Gastroesophageal sphincter (tissue), 4 donors: ENCODE results near the gene MCM9. TPM values are rescaled to one million over a fixed set of nuclear protein-coding genes. Genes with fewer than 3 reads are reported as not detected.
"Not testable (repeated sequence)": the region's sequence is repeated elsewhere in the genome, so short reads cannot be mapped to it uniquely, and the experiment has no call there.

Source experiments
- ATAC-seq: fragments of 150-250 bp; one replicate; pipeline ENCODE4 v1.9.1; 2016; ENCODE audit warnings: mild to moderate bottlenecking, moderate library complexity
- H3K27ac ChIP-seq, 4 donors: fragments of 200-600 bp; sonication (generic) in 3 of 4; 1 replicate in 3 of 4; 2 replicates in 1 of 4; pipeline ENCODE4 v1.5.1; 2016 to 2019
- H3K27me3 ChIP-seq: fragments of 200-600 bp; sonication (generic); one replicate; pipeline ENCODE4 v1.5.1; 2019
- H3K36me3 ChIP-seq, 2 donors: fragments of 200-600 bp; sonication (generic); one replicate each; pipeline ENCODE4 v1.5.1; 2019; ENCODE audit warnings: control low read depth in 1 of 2
- H3K4me1 ChIP-seq, 3 donors: fragments of 200-600 bp; sonication (generic); 1 replicate in 2 of 3; 2 replicates in 1 of 3; pipeline ENCODE4 v1.5.1; 2016 to 2019; ENCODE audit warnings: control low read depth in 2 of 3
- H3K4me3 ChIP-seq, 2 donors: fragments of 200-600 bp; sonication (generic); one replicate each; pipeline ENCODE4 v1.5.1; 2019; ENCODE audit warnings: mild to moderate bottlenecking in 1 of 2, moderate library complexity in 1 of 2
- H3K9me3 ChIP-seq, 3 donors: fragments of 200-600 bp; sonication (generic); one replicate each; pipeline ENCODE4 v1.5.1; 2017 to 2019; ENCODE audit warnings: control low read depth in 2 of 3
- CTCF ChIP-seq, 4 experiments: fragments of 200-600 bp in 2 of 4; fragments of 450-650 bp in 2 of 4; sonication (generic) in 1 of 4; IDR thresholded peaks; one replicate each; pipeline ENCODE4 v1.5.1; 2017 to 2019; ENCODE audit warnings: antibody characterized with exemption in 4 of 4, mild to moderate bottlenecking in 2 of 4, moderate library complexity in 2 of 4
- EP300 ChIP-seq: sonication (generic); formaldehyde crosslinking; IDR thresholded peaks from one replicate; pipeline ENCODE4 v1.6.1; 2017; ENCODE audit warnings: antibody characterized with exemption, mild to moderate bottlenecking
- POLR2A ChIP-seq, 2 donors: fragments of 450-650 bp; IDR thresholded peaks; one replicate each; pipeline ENCODE4 v1.6.1; 2017; ENCODE audit warnings: antibody characterized with exemption in 2 of 2, mild to moderate bottlenecking in 2 of 2, moderate library complexity in 1 of 2
- POLR2AphosphoS5 ChIP-seq: sonication (generic); formaldehyde crosslinking; IDR thresholded peaks from one replicate; pipeline ENCODE4 v1.6.1; 2017; ENCODE audit warnings: antibody characterized with exemption
- WGBS, 2 donors: methylation state at CpG; one replicate each; pipeline ENCODE4 v1.1.5; 2018; ENCODE audit warnings: low coverage in 1 of 2; 5-methylcytosine and 5-hydroxymethylcytosine counted together
- total RNA-seq, 4 donors: library from RNA; depleted of rRNA; stranded (reverse); fragments of >200 nt; gene quantifications; one replicate each; pipeline ENCODE4 v1.1.0, GENCODE V29; 2016

The MCM9 gene
- total RNA-seq, 4 donors from 2014 or later, result 7.7 to 25.7 (median 16.8) TPM

- Histone ChIP-seq H3K27ac (no peak overlapping the region), H3K36me3 (no peaks in the 10 kb centered on the region), H3K9me3 (no peaks in the 10 kb centered on the region), H3K27me3 (no peaks in the 10 kb centered on the region), H3K4me1 (no peaks in the 10 kb centered on the region), H3K4me3 (no peak overlapping the region)
- TF ChIP-seq POLR2AphosphoS5, result no peak
- no peak for TF ChIP-seq CTCF (IDR thresholded peaks at IDR 0.05)
- no peak for TF ChIP-seq EP300
- no peak for TF ChIP-seq POLR2A (IDR thresholded peaks at IDR 0.05)
- no peak for ATAC-seq
- WGBS, 2 donors, result 50 to 74% methylated on average over 3 of the region's 3 CpGs
Measured at GRCh38 chr6:118768904-118769325, 166.0 kb downstream of the MCM9 start.

- Histone ChIP-seq H3K4me1 (no peaks in the 10 kb centered on the region), H3K9me3 (no peaks in the 10 kb centered on the region), H3K27me3 (no peaks in the 10 kb centered on the region), H3K27ac (no peak overlapping the region), H3K4me3 (no peak overlapping the region), H3K36me3 (no peaks in the 10 kb centered on the region)
- 91% methylated on average over 3 of the region's 3 CpGs; no CpG with 5 or more reads in 1 of the 2 donors for WGBS, 2 donors
- ATAC-seq, result no peak
- no peak for TF ChIP-seq CTCF (IDR thresholded peaks at IDR 0.05)
- no peak for TF ChIP-seq POLR2A (IDR thresholded peaks at IDR 0.05)
- no peak for TF ChIP-seq EP300
- TF ChIP-seq POLR2AphosphoS5, result no peak
Measured at GRCh38 chr6:118768441-118768840, 166.5 kb downstream of the MCM9 start.

- H3K9me3 ChIP-seq, H3K4me1 ChIP-seq, H3K4me3 ChIP-seq, ATAC-seq, H3K27me3 ChIP-seq, H3K36me3 ChIP-seq, H3K27ac ChIP-seq: not testable (repeated sequence)
- 91 to 92% methylated on average over 2 of the region's 2 CpGs for WGBS, 2 donors
Measured at GRCh38 chr6:118765316-118765715, 169.6 kb downstream of the MCM9 start.

GRCh38 chr6:118764766-118765165, 170.2 kb downstream of the MCM9 start:
- WGBS, 2 donors, result 52 to 58% methylated on average over 3 of the region's 3 CpGs
- H3K9me3 ChIP-seq, result no peaks in the 10 kb centered on the region
- TF ChIP-seq CTCF (IDR thresholded peaks at IDR 0.05) (no peak), EP300 (no peak), POLR2AphosphoS5 (no peak), POLR2A (IDR thresholded peaks at IDR 0.05) (no peak)
- H3K4me1 ChIP-seq, result no peaks in the 10 kb centered on the region
- H3K27ac ChIP-seq, result no peak overlapping the region
- H3K36me3 ChIP-seq, result no peaks in the 10 kb centered on the region
- ATAC-seq, result no peak
- no peak overlapping the region for H3K4me3 ChIP-seq
- H3K27me3 ChIP-seq, result no peaks in the 10 kb centered on the region

Other genes with a start within 250 kb of the MCM9 start
- gene ASF1A, start 41.0 kb downstream of the MCM9 start, total RNA-seq, result 10 to 100 TPM in 3 of 4 donors, 1 to 10 TPM in 1; 10.0 to 23.3 (median 13.6) TPM
- gene FAM184A, start 143.5 kb upstream of the MCM9 start, total RNA-seq, result 10 to 100 TPM in 2 of 4 donors, 1 to 10 TPM in 2; 7.5 to 25.5 (median 10.3) TPM